Activated naive CD4-positive, alpha-beta T cell treated with anti-CD3 and anti-CD28 coated beads for 36 hours (primary cell): ENCODE data around the gene EHBP1. TPM values are rescaled to one million over a fixed set of nuclear protein-coding genes. Genes with fewer than 3 reads are reported as not detected.
A peak's percentile ranks its signal among the peaks of the same experiment; 100 is the strongest.
"Not testable (repeated sequence)": the region's sequence is repeated elsewhere in the genome, so short reads cannot be mapped to it uniquely, and the experiment has no call there.

Experiments
- CTCF ChIA-PET: fragments of 350-600 bp; sonication (Branson Sonifier 250); formaldehyde crosslinking; loops from one replicate; lab custom pipeline; 2021; ENCODE audit warnings: antibody characterized with exemption; lab: Charles Lee
- DNase-seq: peaks from one replicate; pipeline ENCODE4 v3.0.0-alpha.2; 2020
- H3K27ac Mint-ChIP-seq: one replicate; pipeline ENCODE4 v1.8.0; 2021; ENCODE audit warnings: mild to moderate bottlenecking, mixed read lengths
- H3K27me3 Mint-ChIP-seq: one replicate; pipeline ENCODE4 v1.8.0; 2021; ENCODE audit warnings: low read depth, mixed read lengths
- H3K36me3 Mint-ChIP-seq: one replicate; pipeline ENCODE4 v1.8.0; 2021; ENCODE audit warnings: low read depth, mixed read lengths
- H3K4me1 Mint-ChIP-seq: one replicate; pipeline ENCODE4 v1.8.0; 2021; ENCODE audit warnings: low read depth, mixed read lengths
- H3K4me3 Mint-ChIP-seq: one replicate; pipeline ENCODE4 v1.8.0; 2021; ENCODE audit warnings: mild to moderate bottlenecking, moderate library complexity, mixed read lengths
- H3K9me3 Mint-ChIP-seq: one replicate; pipeline ENCODE4 v1.8.0; 2021; ENCODE audit warnings: mixed read lengths
- intact Hi-C: fragments of 100-400 bp; cut with micrococcal nuclease; formaldehyde crosslinking; loops from one replicate; pipeline ENCODE4 v1.15.1; 2023
- total RNA-seq, 2 experiments: library from RNA; stranded (reverse); gene quantifications; one replicate each; pipeline ENCODE4 v1.2.3, GENCODE V29; 2021

EHBP1 gene
- total RNA-seq, 2 experiments from 2014 or later = 17.4 to 17.5 TPM

GRCh38 chr2:63074399-63074798 is 368.9 kb downstream of the EHBP1 start:
- DNase-seq, H3K4me3 Mint-ChIP-seq, CTCF ChIA-PET, intact Hi-C loops, H3K9me3 Mint-ChIP-seq, H3K27ac Mint-ChIP-seq, H3K36me3 Mint-ChIP-seq, H3K4me1 Mint-ChIP-seq: not testable (repeated sequence)
- peaks cover 12% of the 10 kb centered on the region for H3K27me3 Mint-ChIP-seq

- DNase-seq = peak; percentile 21
- CTCF ChIA-PET = no interaction called here
Measured at GRCh38 chr2:63078852-63079606, 373.5 kb downstream of the EHBP1 start.

GRCh38 chr2:63081404-63081803 is 375.9 kb downstream of the EHBP1 start:
- intact Hi-C loops = no loop called here

More at GRCh38 chr2:63078852-63079606, 373.5 kb downstream of the EHBP1 start:
- Mint-ChIP-seq H3K27me3 (peaks cover 10% of the 10 kb centered on the region), H3K27ac (no peak overlapping the region), H3K4me1 (no peaks in the 10 kb centered on the region), H3K4me3 (no peak overlapping the region), H3K36me3 (no peaks in the 10 kb centered on the region), H3K9me3 (no peaks in the 10 kb centered on the region)
- intact Hi-C loops = no loop called here

GRCh38 chr2:63086687-63087086 is 381.2 kb downstream of the EHBP1 start:
- CTCF ChIA-PET = no interaction called here

More at GRCh38 chr2:63081404-63081803, 375.9 kb downstream of the EHBP1 start:
- Mint-ChIP-seq H3K4me3 (no peak overlapping the region), H3K9me3 (no peaks in the 10 kb centered on the region), H3K27ac (no peak overlapping the region), H3K36me3 (no peaks in the 10 kb centered on the region), H3K27me3 (peaks cover 13% of the 10 kb centered on the region), H3K4me1 (no peaks in the 10 kb centered on the region)
- CTCF ChIA-PET = no interaction called here
- DNase-seq = no peak

GRCh38 chr2:63092401-63092800 is 386.9 kb downstream of the EHBP1 start:
- Mint-ChIP-seq H3K4me1 (no peaks in the 10 kb centered on the region), H3K27ac (no peak overlapping the region), H3K4me3 (no peak overlapping the region), H3K9me3 (peaks cover 1% of the 10 kb centered on the region), H3K36me3 (no peaks in the 10 kb centered on the region), H3K27me3 (peaks cover 9% of the 10 kb centered on the region)
- intact Hi-C loops = no loop called here
- CTCF ChIA-PET = no interaction called here
- no peak for DNase-seq

More at GRCh38 chr2:63086687-63087086, 381.2 kb downstream of the EHBP1 start:
- Mint-ChIP-seq H3K4me3 (no peak overlapping the region), H3K36me3 (no peaks in the 10 kb centered on the region), H3K27ac (no peak overlapping the region), H3K27me3 (peaks cover 14% of the 10 kb centered on the region), H3K4me1 (no peaks in the 10 kb centered on the region), H3K9me3 (peaks cover 1% of the 10 kb centered on the region)
- intact Hi-C loops = no loop called here
- no peak for DNase-seq

GRCh38 chr2:63092857-63093256 is 387.3 kb downstream of the EHBP1 start:
- H3K27ac Mint-ChIP-seq = no peak overlapping the region
- intact Hi-C loops = no loop called here
- CTCF ChIA-PET = no interaction called here

GRCh38 chr2:63093502-63093901 is 388.0 kb downstream of the EHBP1 start:
- H3K9me3 Mint-ChIP-seq = peaks cover 1% of the 10 kb centered on the region
- intact Hi-C loops = no loop called here
- no peaks in the 10 kb centered on the region for H3K36me3 Mint-ChIP-seq
- no peak overlapping the region for H3K4me3 Mint-ChIP-seq
- no peaks in the 10 kb centered on the region for H3K4me1 Mint-ChIP-seq
- H3K27me3 Mint-ChIP-seq = peaks cover 9% of the 10 kb centered on the region
- no peak overlapping the region for H3K27ac Mint-ChIP-seq
- no peak for DNase-seq
- CTCF ChIA-PET = no interaction called here

More at GRCh38 chr2:63092857-63093256, 387.3 kb downstream of the EHBP1 start:
- Mint-ChIP-seq H3K36me3 (no peaks in the 10 kb centered on the region), H3K9me3 (peaks cover 1% of the 10 kb centered on the region), H3K4me3 (no peak overlapping the region), H3K4me1 (no peaks in the 10 kb centered on the region), H3K27me3 (peaks cover 9% of the 10 kb centered on the region)
- DNase-seq = no peak

Other genes with a start within 250 kb of the EHBP1 start
- under 1 TPM in 1 of 2 experiments, not detected in 1; 0.21 TPM for gene TMEM17, start 199.5 kb upstream of the EHBP1 start, total RNA-seq